IMR-90 (cell line): Measurements from ENCODE around the gene SMLR1. TPM values are rescaled to one million over a fixed set of nuclear protein-coding genes. Genes with fewer than 3 reads are reported as not detected.

Experiments used
- ATAC-seq: fragments of 200-7000 bp; cut with Tn5 transposase; 2 replicates; pipeline ENCODE4 v1.9.1; 2020; ENCODE audit warnings: low read depth, mild to moderate bottlenecking, moderate library complexity
- BruUV-seq: library from RNA; stranded (reverse); fragments of 400-500 nt; replicated peaks from 2 replicates; lab custom pipeline; 2021; lab: Mats Ljungman, UMichigan
- CTCF ChIA-PET: fragments of 300-600 bp; formaldehyde crosslinking; extraction: SDS; loops from one replicate; lab custom pipeline; 2021; ENCODE audit warnings: antibody characterized with exemption; lab: Yijun Ruan, JAX
- POLR2A ChIA-PET: fragments of 300-600 bp; sonication (Branson Sonifier 250); formaldehyde crosslinking; loops from one replicate; lab custom pipeline; 2022; ENCODE audit warnings: antibody characterized with exemption; ENCODE audit not compliant: unreplicated experiment; lab: Charles Lee
- DNase-seq: peaks from one replicate; pipeline ENCODE4 v3.0.0; 2013
- H2AFZ ChIP-seq: replicated peaks from 2 replicates; pipeline ENCODE3; 2013; ENCODE audit warnings: low read length, mild to moderate bottlenecking; ENCODE audit not compliant: poor library complexity
- H2AK5ac ChIP-seq: 2 replicates; pipeline ENCODE4 v1.6.1; 2013; ENCODE audit warnings: low read depth, low read length, inconsistent platforms
- H2AK9ac ChIP-seq: replicated peaks from 2 replicates; pipeline ENCODE3; 2013; ENCODE audit warnings: mild to moderate bottlenecking, low read depth, low read length, moderate library complexity; ENCODE audit not compliant: poor library complexity
- H2BK120ac ChIP-seq: 2 replicates; pipeline ENCODE4 v1.6.1; 2013; ENCODE audit warnings: low read depth, low read length, inconsistent platforms
- H2BK15ac ChIP-seq: 3 replicates; pipeline ENCODE4 v1.6.1; 2013; ENCODE audit warnings: low read depth, low read length, inconsistent platforms
- H2BK20ac ChIP-seq: 2 replicates; pipeline ENCODE4 v1.6.1; 2013; ENCODE audit warnings: low read depth, mild to moderate bottlenecking, inconsistent platforms, low read length, moderate library complexity
- H2BK5ac ChIP-seq: 2 replicates; pipeline ENCODE4 v1.6.1; 2013; ENCODE audit warnings: mild to moderate bottlenecking, low read depth, low read length, inconsistent platforms; ENCODE audit not compliant: poor library complexity, severe bottlenecking
- H3K14ac ChIP-seq: replicated peaks from 2 replicates; pipeline ENCODE4 v1.6.1; 2013; ENCODE audit warnings: low read depth, low read length, inconsistent platforms
- H3K18ac ChIP-seq: 2 replicates; pipeline ENCODE4 v1.6.1; 2013; ENCODE audit warnings: low read depth, low read length, control low read depth
- H3K23ac ChIP-seq: 2 replicates; pipeline ENCODE4 v1.6.1; 2013; ENCODE audit warnings: low read depth, low read length, inconsistent platforms
- H3K27ac ChIP-seq: 2 replicates; pipeline ENCODE4 v1.5.1; 2013; ENCODE audit warnings: mild to moderate bottlenecking, control low read depth, low read length; ENCODE audit not compliant: insufficient read depth
- H3K27me3 ChIP-seq: 2 replicates; pipeline ENCODE4 v1.6.1; 2013; ENCODE audit warnings: low read length; ENCODE audit not compliant: control insufficient read depth, insufficient read depth
- H3K36me3 ChIP-seq: 2 replicates; pipeline ENCODE4 v1.6.1; 2013; ENCODE audit warnings: low read length, mixed read lengths; ENCODE audit not compliant: control insufficient read depth, insufficient read depth
- H3K4ac ChIP-seq: 2 replicates; pipeline ENCODE4 v1.6.1; 2013; ENCODE audit warnings: low read depth, low read length, inconsistent platforms
- H3K4me1 ChIP-seq: 2 replicates; pipeline ENCODE4 v1.6.1; 2013; ENCODE audit warnings: low read length, mixed read lengths; ENCODE audit not compliant: control insufficient read depth, insufficient read depth
- H3K4me2 ChIP-seq: 2 replicates; pipeline ENCODE4 v1.6.1; 2013; ENCODE audit warnings: low read depth, mild to moderate bottlenecking, control low read depth, low read length, moderate library complexity
- H3K4me3 ChIP-seq: 2 replicates; pipeline ENCODE4 v1.5.1; 2013; ENCODE audit warnings: low read depth, mild to moderate bottlenecking, control low read depth, low read length, moderate library complexity; ENCODE audit not compliant: insufficient read depth
- H3K56ac ChIP-seq: 2 replicates; pipeline ENCODE4 v1.6.1; 2013; ENCODE audit warnings: low read length, inconsistent platforms; ENCODE audit not compliant: insufficient read depth; ENCODE audit errors: extremely low read depth
- H3K79me1 ChIP-seq, 2 experiments: 2 replicates each; pipeline ENCODE4 v1.6.1; 2013; ENCODE audit warnings: low read length in 2 of 2, inconsistent platforms in 1 of 2, low read depth in 1 of 2
- H3K9ac ChIP-seq: 2 replicates; pipeline ENCODE4 v1.6.1; 2013; ENCODE audit warnings: low read depth, low read length, control low read depth
- H3K9me1 ChIP-seq: 2 replicates; pipeline ENCODE4 v1.6.1; 2013; ENCODE audit warnings: low read length, inconsistent platforms; ENCODE audit not compliant: insufficient read depth
- H3K9me3 ChIP-seq: 2 replicates; pipeline ENCODE4 v1.6.1; 2013; ENCODE audit warnings: low read length; ENCODE audit not compliant: control insufficient read depth, insufficient read depth
- H4K20me1 ChIP-seq: 2 replicates; pipeline ENCODE4 v1.6.1; 2013; ENCODE audit warnings: low read length, inconsistent platforms; ENCODE audit not compliant: insufficient read depth
- H4K5ac ChIP-seq: 2 replicates; pipeline ENCODE4 v1.6.1; 2013; ENCODE audit warnings: mild to moderate bottlenecking, low read depth, low read length, control low read depth
- H4K8ac ChIP-seq, 2 experiments: 2 replicates each; pipeline ENCODE4 v1.6.1; 2013; ENCODE audit warnings: low read depth in 2 of 2, low read length in 2 of 2, control low read depth in 1 of 2, inconsistent platforms in 1 of 2
- H4K91ac ChIP-seq: 2 replicates; pipeline ENCODE4 v1.6.1; 2013; ENCODE audit warnings: low read depth, low read length, inconsistent platforms; ENCODE audit not compliant: insufficient read depth
- BHLHE40 ChIP-seq: fragments of 150-350 bp; IDR thresholded peaks from 2 replicates; pipeline ENCODE4 v1.6.1; 2016; ENCODE audit warnings: mild to moderate bottlenecking, low read depth, low read length
- CEBPB ChIP-seq: IDR thresholded peaks from 2 replicates; pipeline ENCODE4 v1.6.1; 2012; ENCODE audit warnings: low read depth, low read length, improper control_type of control experiment
- CHD1 ChIP-seq: IDR thresholded peaks from 2 replicates; pipeline ENCODE4 v1.6.1; 2012; ENCODE audit warnings: low read depth, low read length, improper control_type of control experiment
- CTCF ChIP-seq: conservative IDR thresholded peaks from 2 replicates; pipeline ENCODE4 v1.5.1; 2012; ENCODE audit warnings: mild to moderate bottlenecking, low read depth, low read length, improper control_type of control experiment
- ELK1 ChIP-seq: fragments of 150-350 bp; IDR thresholded peaks from 2 replicates; pipeline ENCODE4 v1.6.1; 2016; ENCODE audit warnings: low read depth, mild to moderate bottlenecking, low read length, moderate library complexity, borderline replicate concordance
- FOS ChIP-seq: fragments of 150-350 bp; IDR thresholded peaks from 2 replicates; pipeline ENCODE4 v1.6.1; 2016; ENCODE audit warnings: low read depth, low read length
- MAFK ChIP-seq: IDR thresholded peaks from 2 replicates; pipeline ENCODE4 v1.6.1; 2012; ENCODE audit warnings: low read depth, low read length, improper control_type of control experiment
- NFE2L2 ChIP-seq: fragments of 150-350 bp; IDR thresholded peaks from 2 replicates; pipeline ENCODE4 v1.6.1; 2016; ENCODE audit warnings: low read depth, mild to moderate bottlenecking, low read length
- RAD21 ChIP-seq: IDR thresholded peaks from 2 replicates; pipeline ENCODE4 v1.6.1; 2012; ENCODE audit warnings: low read length, improper control_type of control experiment
- RCOR1 ChIP-seq: IDR thresholded peaks from 2 replicates; pipeline ENCODE4 v1.6.1; 2012; ENCODE audit warnings: mild to moderate bottlenecking, low read length, improper control_type of control experiment; ENCODE audit not compliant: insufficient replicate concordance
- RFX5 ChIP-seq: IDR thresholded peaks from 2 replicates; pipeline ENCODE4 v1.8.0; 2012; ENCODE audit warnings: low read depth, mild to moderate bottlenecking, low read length, moderate library complexity
- USF2 ChIP-seq: fragments of 150-350 bp; IDR thresholded peaks from 2 replicates; pipeline ENCODE4 v1.6.1; 2017; ENCODE audit warnings: mild to moderate bottlenecking, antibody characterized with exemption, low read length, low read depth
- WGBS, 2 experiments: methylation state at CpG; one replicate each; pipeline versions ENCODE4 v1.1.5 to v1.1.7; 2013; ENCODE audit warnings: missing lambda C conversion rate in 2 of 2; ENCODE audit not compliant: insufficient read length in 1 of 2; ENCODE audit errors: extremely low coverage in 2 of 2; 5-methylcytosine and 5-hydroxymethylcytosine counted together
- dilution Hi-C: fragments of 300-500 bp; cut with HindIII; formaldehyde crosslinking; loops from one replicate; pipeline ENCODE4 v1.14.3; 2018; ENCODE audit warnings: low sequenced_read_pairs; ENCODE audit not compliant: unreplicated experiment
- in situ Hi-C: fragments of 300-500 bp; cut with MboI; formaldehyde crosslinking; loops from 3 replicates; pipeline ENCODE4 v1.14.3; 2019; ENCODE audit warnings: low sequenced_read_pairs, inconsistent platforms, mixed read lengths
- intact Hi-C: fragments of 100-400 bp; cut with micrococcal nuclease; formaldehyde crosslinking; loops from 2 replicates; pipeline ENCODE4 v1.10.0; 2022
- polyA plus RNA-seq, 3 experiments: library from polyadenylated mRNA; depleted of rRNA; stranded (reverse); fragments of >200 nt; gene quantifications; 2 replicates each; pipeline ENCODE4 v1.2.3, GENCODE V29; 2012; ENCODE audit warnings: low replicate concordance in 1 of 3
- total RNA-seq: library from RNA; depleted of rRNA; stranded (reverse); fragments of >200 nt; gene quantifications from 2 replicates; pipeline ENCODE4 v1.2.3, GENCODE V29; 2012

SMLR1 gene
- total and polyA plus RNA-seq, 2 of the 4 experiments (the other 2 are of a cell fraction): not detected

- no peak for TF ChIP-seq BHLHE40
Measured at GRCh38 chr6:130847001-130847910, 20.1 kb downstream of the SMLR1 start (continued).

GRCh38 chr6:130848945-130849344 is 21.7 kb downstream of the SMLR1 start:
- Histone ChIP-seq H3K23ac (no peak overlapping the region), H3K36me3 (peaks cover 9% of the 10 kb centered on the region), H3K4me1 (peaks cover 15% of the 10 kb centered on the region), H2AK9ac (no peak overlapping the region), H3K4ac (no peak overlapping the region), H4K91ac (no peak overlapping the region), H3K14ac (no peak overlapping the region), H3K4me3 (no peak overlapping the region), H3K9me1 (peaks cover 20% of the 10 kb centered on the region), H3K56ac (no peak overlapping the region), H2BK20ac (no peak overlapping the region), H3K27ac (no peak overlapping the region), H2BK120ac (no peak overlapping the region), H3K4me2 (no peak overlapping the region), H4K8ac (no peak overlapping the region), H4K20me1 (peaks cover 12% of the 10 kb centered on the region; the same call in 1 of the 2 replicates), H2BK15ac (no peak overlapping the region), H3K27me3 (no peaks in the 10 kb centered on the region), H3K79me1 (peaks cover 3 to 24% of the 10 kb centered on the region in 2 experiments; a peak in 2 of 4 replicates), H2AK5ac (no peak overlapping the region), H4K5ac (no peak overlapping the region), H2AFZ (no peak overlapping the region), H3K18ac (no peak overlapping the region), H2BK5ac (no peak overlapping the region), H3K9me3 (no peaks in the 10 kb centered on the region), H3K9ac (no peak overlapping the region)
- intact Hi-C loops (no loop called here), in situ Hi-C loops (loop anchor here (10.0 kb wide), 1 partner anchor 534 kb away; no protein-coding TSS in a partner anchor), dilution Hi-C loops (no loop called here)
- no TSS peak for BruUV-seq
- DNase-seq: no peak
- ChIA-PET POLR2A (no interaction called here), CTCF (no interaction called here)
- 80% methylated on average over 1 of the region's 2 CpGs; no CpG with 5 or more reads in 1 of the 2 experiments for WGBS, 2 experiments
- ATAC-seq: no peak
- TF ChIP-seq USF2: no peak
- TF ChIP-seq RAD21: no peak
- TF ChIP-seq ELK1: no peak
- no peak for TF ChIP-seq BHLHE40
- TF ChIP-seq MAFK: no peak
- no peak for TF ChIP-seq CEBPB
- TF ChIP-seq RFX5: no peak
- TF ChIP-seq FOS: no peak
- TF ChIP-seq CTCF: no peak
- TF ChIP-seq RCOR1: no peak
- no peak for TF ChIP-seq CHD1
- no peak for TF ChIP-seq NFE2L2
